Activated naive CD4-positive, alpha-beta T cell treated with anti-CD3 and anti-CD28 coated beads, Interleukin-2, amount 50 U/mL, for 72 hours (primary cell): ENCODE results near the gene BCL2L1. TPM values are rescaled to one million over a fixed set of nuclear protein-coding genes. Genes with fewer than 3 reads are reported as not detected.

ENCODE experiments used
- ATAC-seq, 2 donors: fragments of 150-1000 bp; cut with Tn5 transposase; 2 replicates each; pipeline ENCODE4 v1.10.0; 2021; ENCODE audit warnings: mild to moderate bottlenecking in 2 of 2, moderate library complexity in 2 of 2
- DNase-seq, 2 donors: peaks; one replicate each; pipeline ENCODE4 v3.0.0; 2021 to 2022; ENCODE audit warnings: low spot score in 2 of 2
- H3K27ac Mint-ChIP-seq, 2 donors: one replicate each; pipeline ENCODE4 v1.8.0; 2022; ENCODE audit warnings: mild to moderate bottlenecking in 2 of 2, mixed read lengths in 2 of 2
- H3K36me3 Mint-ChIP-seq, 2 donors: one replicate each; pipeline ENCODE4 v1.8.0; 2022; ENCODE audit warnings: mixed read lengths in 2 of 2
- H3K9me3 Mint-ChIP-seq, 2 donors: one replicate each; pipeline ENCODE4 v1.8.0; 2022; ENCODE audit warnings: mixed read lengths in 2 of 2
- total RNA-seq, 2 donors: library from RNA; stranded (reverse); gene quantifications; one replicate each; pipeline ENCODE4 v1.2.3, GENCODE V29; 2022

The BCL2L1 gene
- total RNA-seq, 2 donors from 2014 or later = 86.6 to 143 TPM

DNA sequence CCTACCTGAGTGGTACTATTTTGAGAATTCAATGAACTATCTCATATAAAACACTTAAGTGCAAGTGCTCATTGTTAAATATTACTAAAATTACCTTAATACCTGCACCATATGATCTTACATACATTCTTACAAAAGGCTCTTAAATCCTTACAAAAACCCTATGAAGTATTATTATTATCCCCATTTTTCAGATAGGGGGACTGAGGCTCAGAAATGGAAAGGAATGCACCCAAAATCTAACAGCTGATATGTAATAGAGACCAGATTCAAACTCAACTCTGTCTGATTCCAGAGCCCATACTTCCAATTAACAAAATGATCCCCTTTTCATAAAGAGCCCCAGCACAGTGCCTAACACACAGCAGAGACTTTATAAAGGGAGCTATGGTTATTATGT lies 17.5 kb downstream of the BCL2L1 start:
- Mint-ChIP-seq H3K36me3 (peaks cover 27 to 55% of the 10 kb centered on the region in 2 donors), H3K27ac (no peak overlapping the region), H3K9me3 (peaks cover 0 to 14% of the 10 kb centered on the region in 2 donors)
- DNase-seq = no peak
- no peak for ATAC-seq

GRCh38 chr20:31704225-31705119 lies 18.2 kb downstream of the BCL2L1 start:
- Mint-ChIP-seq H3K9me3 (peaks cover 0 to 16% of the 10 kb centered on the region in 2 donors), H3K36me3 (peaks cover 22 to 53% of the 10 kb centered on the region in 2 donors), H3K27ac (no peak overlapping the region)

DNA sequence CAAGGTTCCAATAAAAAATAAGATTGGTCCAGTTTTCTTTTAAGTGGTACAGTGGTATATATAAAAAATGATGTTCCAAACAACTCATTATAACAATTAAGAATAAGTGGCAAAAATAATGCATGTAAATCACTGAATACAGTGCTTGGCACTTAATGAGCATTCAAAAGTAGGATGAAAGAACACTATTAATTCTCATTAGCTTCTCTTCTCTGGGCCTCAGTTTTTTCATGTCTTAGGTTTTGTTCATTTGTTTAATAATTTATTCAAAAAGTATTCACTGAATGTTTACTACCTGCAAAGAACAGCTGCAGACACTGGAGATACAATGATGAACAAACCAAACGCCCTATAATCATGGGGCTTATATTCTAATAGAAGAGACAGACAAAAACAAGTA lies 21.1 kb downstream of the BCL2L1 start:
- no peak for DNase-seq
- H3K36me3 Mint-ChIP-seq = peaks cover 21 to 57% of the 10 kb centered on the region in 2 donors
- H3K9me3 Mint-ChIP-seq = peaks cover 0 to 16% of the 10 kb centered on the region in 2 donors

More at GRCh38 chr20:31704225-31705119, 18.2 kb downstream of the BCL2L1 start:
- ATAC-seq (no peak), DNase-seq (no peak)

DNA sequence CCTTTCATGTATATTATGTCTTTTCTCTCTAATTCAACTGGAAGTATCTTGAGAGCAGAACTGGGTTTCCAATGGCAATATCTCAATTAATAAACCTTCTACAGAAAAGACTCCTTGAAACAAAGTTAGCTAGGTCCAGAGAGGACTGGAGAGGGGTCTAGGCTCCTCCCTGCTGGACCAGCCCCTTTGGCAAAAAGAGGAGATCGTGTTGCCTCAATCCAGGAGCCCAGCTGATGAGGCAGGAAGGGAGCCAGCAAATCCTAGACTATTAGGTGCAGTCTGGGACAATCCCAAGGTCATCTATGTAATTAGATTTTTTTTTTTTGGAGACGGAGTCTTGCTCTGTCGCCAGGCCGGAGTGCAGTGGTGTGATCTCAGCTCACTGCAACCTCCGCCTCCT lies 21.9 kb downstream of the BCL2L1 start:
- peaks cover 0 to 16% of the 10 kb centered on the region in 2 donors for H3K9me3 Mint-ChIP-seq
- peaks cover 23 to 57% of the 10 kb centered on the region in 2 donors for H3K36me3 Mint-ChIP-seq
- ATAC-seq (no peak), DNase-seq (no peak)
- H3K27ac Mint-ChIP-seq = peak overlapping the region; percentile 70 to 72

More for the DNA sequence above, 21.1 kb downstream of the BCL2L1 start:
- ATAC-seq = no peak
- peak overlapping the region; percentile 72 to 93 for H3K27ac Mint-ChIP-seq

DNA sequence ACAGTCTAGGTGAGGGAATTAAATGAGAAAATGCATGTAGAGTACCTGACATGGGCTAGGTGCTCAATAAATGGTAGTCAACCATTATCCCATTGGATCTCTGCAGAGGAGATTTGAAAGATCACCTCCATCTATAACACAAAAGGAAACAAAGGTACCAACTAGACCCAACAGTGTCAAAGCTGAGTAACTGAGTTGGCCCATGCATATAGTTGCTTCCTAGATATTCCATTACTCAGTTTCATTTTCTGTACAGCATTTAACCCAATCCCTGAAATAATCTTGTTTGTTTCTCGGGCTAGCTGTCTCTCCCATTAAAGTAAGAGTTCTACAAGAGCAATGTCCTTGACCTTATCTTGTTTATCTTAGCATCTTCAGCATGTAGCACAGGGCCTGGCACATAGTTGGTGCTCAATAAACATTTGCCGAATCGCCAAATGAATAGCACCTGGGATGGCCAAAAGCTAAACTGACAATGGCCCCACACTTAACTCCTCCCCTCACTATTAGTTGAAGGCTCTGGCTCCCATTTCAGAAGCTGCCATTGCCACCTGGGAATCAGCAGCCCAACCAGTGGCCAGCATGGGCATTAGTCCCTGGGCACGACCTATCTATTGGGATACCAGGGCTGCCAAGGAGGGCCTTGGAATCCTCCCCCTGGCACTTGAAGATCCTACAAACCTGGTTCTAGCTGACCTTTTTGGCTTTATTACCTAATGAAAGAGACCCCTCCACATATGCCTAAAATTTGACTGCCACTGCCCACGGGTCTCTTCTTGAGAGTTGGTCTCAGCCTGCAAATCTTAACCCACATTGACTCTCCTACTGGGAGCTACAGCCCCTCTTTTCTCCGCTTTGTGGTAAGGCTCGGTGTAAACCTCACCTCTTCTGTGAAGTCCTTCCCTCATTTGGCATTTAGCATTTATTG lies 22.6 kb downstream of the BCL2L1 start:
- DNase-seq = no peak
- H3K9me3 Mint-ChIP-seq = peaks cover 0 to 16% of the 10 kb centered on the region in 2 donors
- ATAC-seq = peak in 1 of 2 donors; percentile 42
- H3K36me3 Mint-ChIP-seq = peaks cover 23 to 54% of the 10 kb centered on the region in 2 donors
- peak overlapping the region; percentile 70 to 72 for H3K27ac Mint-ChIP-seq

- Mint-ChIP-seq H3K9me3 (peaks cover 0 to 16% of the 10 kb centered on the region in 2 donors), H3K27ac (peak overlapping the region; percentile 72 to 97), H3K36me3 (peaks cover 23 to 46% of the 10 kb centered on the region in 2 donors)
- ATAC-seq (peak; percentile 90 to 95), DNase-seq (peak in 1 of 2 donors; percentile 59)
Measured at GRCh38 chr20:31698803-31699718, 23.6 kb downstream of the BCL2L1 start.

- Mint-ChIP-seq H3K9me3 (peaks cover 0 to 16% of the 10 kb centered on the region in 2 donors), H3K27ac (peak overlapping the region; percentile 72 to 97), H3K36me3 (peaks cover 23 to 46% of the 10 kb centered on the region in 2 donors)
- DNase-seq (no peak), ATAC-seq (no peak)
Measured at GRCh38 chr20:31698243-31698802, 24.3 kb downstream of the BCL2L1 start.

DNA sequence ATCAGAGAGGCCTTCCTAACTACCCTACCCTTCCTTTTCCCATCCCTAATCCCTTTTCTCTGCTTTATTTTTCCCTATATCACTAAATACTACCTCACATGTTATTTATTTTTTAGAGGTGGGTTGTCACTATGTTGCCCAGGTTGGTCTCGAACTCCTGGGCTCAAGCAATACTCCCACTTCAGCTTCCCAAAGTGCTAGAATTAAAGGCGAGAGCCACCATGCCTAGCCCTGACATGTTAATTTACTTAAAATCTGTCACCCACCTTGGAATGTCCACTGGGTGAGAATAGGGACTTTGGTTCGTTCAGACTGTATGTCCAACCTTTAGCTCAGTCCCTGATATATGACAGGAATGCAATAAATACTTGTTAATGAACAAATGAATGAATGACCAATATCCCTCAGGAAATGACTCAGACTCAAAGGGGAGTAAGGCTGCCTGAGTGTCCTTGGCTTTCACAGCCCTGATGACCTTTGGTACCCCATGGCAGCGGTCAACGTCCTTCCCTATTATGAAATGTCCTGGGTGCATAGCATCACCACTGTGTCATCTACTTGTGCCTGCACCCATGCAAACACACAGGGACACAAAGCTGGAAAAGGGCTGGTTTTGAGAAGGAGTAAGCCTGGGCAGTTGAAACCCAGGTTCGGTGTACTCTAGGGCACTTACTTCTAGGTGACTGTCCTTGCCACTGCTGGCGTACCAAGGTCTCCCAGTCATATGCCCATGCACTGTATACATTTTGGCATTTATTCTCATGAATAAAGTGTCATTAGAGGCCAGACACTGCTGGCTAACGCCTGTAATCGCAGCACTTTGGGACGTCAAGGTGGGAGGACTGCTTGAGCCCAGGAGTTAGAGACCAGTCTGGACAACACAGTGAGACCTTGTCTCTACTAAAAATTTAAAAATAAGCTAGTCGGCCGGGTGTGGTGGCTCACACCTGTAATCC lies 26.5 kb downstream of the BCL2L1 start:
- H3K36me3 Mint-ChIP-seq = peaks cover 14 to 34% of the 10 kb centered on the region in 2 donors
- H3K27ac Mint-ChIP-seq = peak overlapping the region; percentile 10 to 90
- H3K9me3 Mint-ChIP-seq = peaks cover 0 to 9% of the 10 kb centered on the region in 2 donors
- no peak for DNase-seq
- ATAC-seq = no peak

- H3K9me3 Mint-ChIP-seq = peaks cover 0 to 1% of the 10 kb centered on the region in 2 donors
- DNase-seq (no peak), ATAC-seq (no peak)
- H3K27ac Mint-ChIP-seq = peak overlapping the region; percentile 10 to 89
- H3K36me3 Mint-ChIP-seq = peaks cover 14 to 31% of the 10 kb centered on the region in 2 donors
Measured at GRCh38 chr20:31694842-31695593, 27.6 kb downstream of the BCL2L1 start.

DNA sequence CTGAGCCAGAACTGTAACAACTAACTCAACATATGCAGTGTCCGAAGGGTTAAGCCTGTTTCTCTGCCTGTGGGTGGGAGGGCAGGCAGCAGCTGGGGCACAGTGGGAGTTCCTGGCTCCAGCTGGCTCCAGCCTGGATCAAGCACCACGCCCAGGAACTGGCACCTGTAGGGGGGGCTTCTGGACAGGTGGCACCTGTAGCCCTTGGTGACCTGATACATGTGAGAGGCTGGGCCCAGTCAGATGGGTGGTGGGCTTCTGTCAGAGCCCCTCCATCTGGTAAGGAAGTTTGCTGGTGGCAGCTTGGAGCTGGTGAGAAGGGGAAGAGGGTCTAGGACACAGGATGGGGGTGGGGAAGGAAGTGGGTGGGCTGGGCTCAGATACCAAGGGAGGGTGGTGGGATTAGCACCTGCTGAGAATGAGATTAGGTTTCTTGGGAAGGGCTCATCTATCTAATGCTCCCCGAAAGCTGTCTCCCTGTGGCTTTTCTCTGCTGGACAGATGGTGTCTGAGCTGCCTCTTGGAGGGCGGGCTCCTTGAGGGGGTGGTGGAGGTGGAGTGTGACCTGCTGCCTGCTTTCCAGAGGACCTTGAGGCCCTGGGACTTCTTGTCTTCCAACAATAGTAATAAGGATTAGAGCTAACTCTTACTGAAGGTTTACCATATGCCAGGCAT lies 28.5 kb downstream of the BCL2L1 start:
- Mint-ChIP-seq H3K27ac (peak overlapping the region; percentile 10 to 88), H3K9me3 (no peaks in the 10 kb centered on the region), H3K36me3 (peaks cover 13 to 28% of the 10 kb centered on the region in 2 donors)
- ATAC-seq (no peak), DNase-seq (no peak)

DNA sequence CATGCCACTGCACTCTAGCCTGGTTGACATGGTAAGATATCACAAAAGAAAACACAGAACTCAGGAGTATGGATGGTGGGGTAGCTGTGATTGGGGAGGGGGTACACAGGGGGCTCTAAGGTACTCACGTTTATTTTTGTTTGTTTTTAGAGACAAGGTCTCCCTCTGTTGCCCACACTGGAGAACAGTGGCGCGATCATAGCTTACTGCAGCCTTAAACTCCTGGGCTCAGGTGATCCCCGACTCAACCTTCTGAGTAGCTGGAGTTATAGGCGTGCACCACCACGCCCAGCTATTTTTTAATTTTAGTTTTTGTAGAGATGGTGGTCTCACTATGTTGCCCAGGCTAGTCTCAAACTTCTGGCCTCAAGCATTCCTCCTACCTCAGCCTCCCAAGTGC lies 29.3 kb downstream of the BCL2L1 start:
- ATAC-seq = no peak
- H3K9me3 Mint-ChIP-seq = no peaks in the 10 kb centered on the region
- DNase-seq = no peak
- H3K27ac Mint-ChIP-seq = peak overlapping the region in 1 of 2 donors; percentile 88
- peaks cover 10 to 28% of the 10 kb centered on the region in 2 donors for H3K36me3 Mint-ChIP-seq

DNA sequence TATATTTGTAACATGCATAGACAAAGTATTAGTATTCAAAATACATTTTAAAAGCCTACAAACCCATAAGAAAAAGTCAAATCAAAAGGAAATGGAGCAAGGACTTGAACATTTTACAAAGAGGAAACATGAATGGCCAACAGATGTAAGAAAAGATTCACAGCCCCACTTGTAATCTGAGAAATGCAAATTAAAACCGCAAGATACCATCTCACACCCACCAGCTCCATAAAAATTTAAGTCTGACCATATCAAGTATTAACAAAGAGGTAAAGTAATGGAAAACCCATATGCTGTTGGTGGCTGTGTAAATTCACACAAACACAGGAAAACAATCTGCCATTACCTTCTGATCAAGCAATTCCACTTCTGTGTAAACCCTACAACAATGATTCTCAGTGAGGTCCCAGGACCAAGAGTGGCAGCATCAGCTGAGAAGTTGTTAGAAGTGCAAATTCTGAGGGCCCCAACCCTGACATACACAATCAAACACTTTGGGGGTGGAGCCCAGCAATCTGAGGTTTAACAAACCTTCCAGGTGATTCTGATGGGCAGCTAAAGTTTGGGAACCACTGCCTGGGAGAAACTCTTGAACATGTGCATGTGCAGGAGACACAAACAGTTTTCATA lies 30.9 kb downstream of the BCL2L1 start:
- Mint-ChIP-seq H3K36me3 (peaks cover 15 to 33% of the 10 kb centered on the region in 2 donors), H3K9me3 (no peaks in the 10 kb centered on the region), H3K27ac (peak overlapping the region in 1 of 2 donors; percentile 73)
- DNase-seq = no peak
- ATAC-seq = no peak

GRCh38 chr20:31690124-31690666 lies 32.5 kb downstream of the BCL2L1 start:
- H3K36me3 Mint-ChIP-seq = peaks cover 10 to 38% of the 10 kb centered on the region in 2 donors
- no peaks in the 10 kb centered on the region for H3K9me3 Mint-ChIP-seq
- DNase-seq (no peak), ATAC-seq (no peak)
- peak overlapping the region in 1 of 2 donors; percentile 5 for H3K27ac Mint-ChIP-seq
